Measurements from ENCODE around the gene KRTAP20-4. TPM values are rescaled to one million over a fixed set of nuclear protein-coding genes. Genes with fewer than 3 reads are reported as not detected.

The KRTAP20-4 gene
- total and polyA plus RNA-seq, 10 donors, result not detected

DNA sequence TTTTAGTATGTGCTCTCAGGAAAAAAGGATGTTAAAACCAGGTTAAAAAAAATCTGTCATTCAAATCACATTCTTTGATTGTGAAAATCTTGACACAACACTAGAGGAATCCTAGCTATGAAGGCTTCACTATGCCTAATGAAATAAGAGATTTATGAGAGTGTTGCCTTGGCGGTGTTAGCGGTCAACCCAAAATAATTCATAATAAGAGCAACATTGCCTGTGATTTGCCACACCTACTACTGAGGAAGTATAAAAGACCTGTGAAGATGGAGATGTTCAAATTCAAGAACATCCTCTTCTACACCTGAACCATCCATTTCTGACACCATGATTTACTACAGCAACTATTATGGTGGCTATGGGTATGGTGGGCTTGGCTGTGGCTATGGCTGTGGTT, 4.3 kb upstream of the KRTAP20-4 start, which contains the start of gene KRTAP20-1:
KRTAP20-1 (plus strand) TSS at position 301 of the 400 bp plus-strand sequence; CDS start at position 331, 30 bp downstream.
- DNase-seq, result no peak
- intact Hi-C loops (cut with DNase I; ENCODE audit: low total_unique reads), result no loop called here

DNA sequence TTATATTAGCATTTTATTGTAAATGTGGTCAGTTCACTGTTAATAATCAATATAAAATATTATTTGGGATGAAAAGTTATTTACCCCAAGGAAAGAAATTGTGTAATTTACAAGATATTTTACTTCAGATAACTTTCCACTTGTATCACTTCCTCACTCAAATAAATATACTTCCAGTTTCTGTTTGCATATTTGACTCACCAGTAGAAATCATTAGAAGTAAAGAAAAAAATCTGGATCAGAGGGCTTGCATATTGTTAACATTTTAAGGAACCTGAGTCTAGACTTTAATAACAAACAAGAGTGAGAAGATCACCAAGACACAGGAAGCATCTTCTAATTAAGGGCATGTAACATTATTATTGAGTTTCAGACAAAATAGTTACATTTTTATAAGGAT, 347 bp upstream of the KRTAP20-4 start:
- Histone ChIP-seq H3K27me3 (replicated peaks in 1 of 7) (no peaks in the 10 kb centered on the region), H3K36me3 (no peaks in the 10 kb centered on the region), H3K9me3 (peaks cover 0 to 19% (median 3%) of the 10 kb centered on the region in 8 donors), H3K4me3 (no peak overlapping the region), H3K27ac (no peak overlapping the region), H3K4me1 (no peaks in the 10 kb centered on the region)
- intact Hi-C loops (cut with DNase I; ENCODE audit: low total_unique reads), result no loop called here
- TF ChIP-seq POLR2AphosphoS5 (IDR thresholded peaks at IDR 0.05), result no peak
- no peak for TF ChIP-seq POLR2A (IDR thresholded peaks at IDR 0.05)
- TF ChIP-seq, protein P1, sequence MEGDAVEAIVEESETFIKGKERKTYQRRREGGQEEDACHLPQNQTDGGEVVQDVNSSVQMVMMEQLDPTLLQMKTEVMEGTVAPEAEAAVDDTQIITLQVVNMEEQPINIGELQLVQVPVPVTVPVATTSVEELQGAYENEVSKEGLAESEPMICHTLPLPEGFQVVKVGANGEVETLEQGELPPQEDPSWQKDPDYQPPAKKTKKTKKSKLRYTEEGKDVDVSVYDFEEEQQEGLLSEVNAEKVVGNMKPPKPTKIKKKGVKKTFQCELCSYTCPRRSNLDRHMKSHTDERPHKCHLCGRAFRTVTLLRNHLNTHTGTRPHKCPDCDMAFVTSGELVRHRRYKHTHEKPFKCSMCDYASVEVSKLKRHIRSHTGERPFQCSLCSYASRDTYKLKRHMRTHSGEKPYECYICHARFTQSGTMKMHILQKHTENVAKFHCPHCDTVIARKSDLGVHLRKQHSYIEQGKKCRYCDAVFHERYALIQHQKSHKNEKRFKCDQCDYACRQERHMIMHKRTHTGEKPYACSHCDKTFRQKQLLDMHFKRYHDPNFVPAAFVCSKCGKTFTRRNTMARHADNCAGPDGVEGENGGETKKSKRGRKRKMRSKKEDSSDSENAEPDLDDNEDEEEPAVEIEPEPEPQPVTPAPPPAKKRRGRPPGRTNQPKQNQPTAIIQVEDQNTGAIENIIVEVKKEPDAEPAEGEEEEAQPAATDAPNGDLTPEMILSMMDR (IDR thresholded peaks at IDR 0.05 in 8 of 11, conservative IDR thresholded peaks at IDR 0.05 in 3 of 11), result no peak
- DNase-seq, result no peak

More for the DNA sequence above, 4.3 kb upstream of the KRTAP20-4 start, which contains the start of gene KRTAP20-1:
- no peak within 1 kb of the TSS for H3K27ac ChIP-seq
- H3K36me3 ChIP-seq, result no peaks in the 10 kb centered on the region
- 89 to 99% (median 94%) methylated on average over 2 of the region's 2 CpGs for WGBS, 5 donors
- no peaks in the 10 kb centered on the region for H3K27me3 ChIP-seq (replicated peaks in 1 of 7)
- peaks cover 0 to 2% (median 0%) of the 10 kb centered on the region in 8 donors for H3K9me3 ChIP-seq
- H3K4me1 ChIP-seq, result no peaks in the 10 kb centered on the region
- TF ChIP-seq POLR2AphosphoS5 (IDR thresholded peaks at IDR 0.05) (no peak), POLR2A (IDR thresholded peaks at IDR 0.05) (no peak)
- TF ChIP-seq, protein P1 (IDR thresholded peaks at IDR 0.05 in 8 of 11, conservative IDR thresholded peaks at IDR 0.05 in 3 of 11), result no peak
- no peak within 1 kb of the TSS for H3K4me3 ChIP-seq

DNA sequence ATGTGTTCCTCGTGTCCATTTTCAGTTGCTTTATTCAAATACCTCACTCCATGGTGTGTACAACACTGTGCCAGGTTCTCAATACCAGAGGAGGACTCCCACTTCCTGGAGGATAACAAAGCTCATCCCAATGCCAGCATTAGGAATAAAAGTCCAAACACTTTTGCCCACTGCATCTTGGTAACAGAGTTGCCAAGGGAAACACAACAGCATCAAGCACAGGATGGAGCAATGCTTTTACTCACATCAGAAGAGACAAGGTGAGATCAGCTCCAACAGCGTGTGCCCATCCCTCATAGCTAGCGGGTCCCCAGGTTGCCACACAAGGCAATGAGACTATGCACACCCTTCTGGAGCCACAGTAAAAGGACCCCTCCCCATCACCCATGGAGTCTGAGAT, 2.9 kb downstream of the KRTAP20-4 start:
- Histone ChIP-seq H3K9me3 (peaks cover 0 to 32% (median 10%) of the 10 kb centered on the region in 8 donors), H3K36me3 (no peaks in the 10 kb centered on the region), H3K4me1 (no peaks in the 10 kb centered on the region), H3K27me3 (replicated peaks in 1 of 7) (no peaks in the 10 kb centered on the region), H3K4me3 (no peak overlapping the region), H3K27ac (no peak overlapping the region)
- 73 to 93% (median 87%) methylated on average over 3 of the region's 3 CpGs for WGBS, 5 donors
- TF ChIP-seq POLR2AphosphoS5 (IDR thresholded peaks at IDR 0.05) (no peak), POLR2A (IDR thresholded peaks at IDR 0.05) (no peak)
- TF ChIP-seq, protein P1 (IDR thresholded peaks at IDR 0.05 in 8 of 11, conservative IDR thresholded peaks at IDR 0.05 in 3 of 11), result no peak
- intact Hi-C loops (cut with DNase I; ENCODE audit: low total_unique reads), result no loop called here
- DNase-seq, result no peak

DNA sequence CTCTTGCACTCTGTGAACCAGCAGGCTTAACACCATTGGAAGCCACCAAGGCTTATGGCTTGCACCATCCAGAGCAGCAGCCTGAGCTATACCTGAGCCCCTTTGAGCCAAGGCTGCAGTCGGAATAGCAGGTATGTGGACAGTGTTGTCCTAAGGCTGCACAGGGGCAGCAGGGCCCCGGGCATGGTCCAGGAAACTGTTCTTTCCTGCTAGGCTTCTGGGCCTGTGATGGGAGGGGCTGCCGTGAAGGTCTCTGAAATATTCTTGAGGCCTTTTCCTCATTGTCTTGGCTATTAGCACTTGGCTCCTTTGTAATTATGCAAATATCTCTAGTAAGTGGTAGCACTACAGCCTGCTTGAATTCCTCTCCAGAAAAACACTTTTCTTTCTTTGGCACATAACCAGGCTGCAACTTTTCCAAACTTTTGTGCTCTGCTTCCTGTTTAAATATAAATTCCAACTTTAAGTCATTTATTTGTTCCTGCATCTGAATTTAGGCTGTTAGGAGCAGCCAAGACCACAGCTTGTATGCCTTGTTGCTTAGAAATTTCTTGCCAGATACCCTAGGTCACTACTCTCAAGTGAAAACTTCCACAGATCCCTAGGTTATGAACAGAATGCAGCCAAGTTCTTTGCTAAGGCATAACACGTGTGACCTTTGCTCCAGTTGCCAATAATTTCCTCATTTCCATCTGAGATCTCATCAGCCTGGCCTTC, 5.2 kb downstream of the KRTAP20-4 start:
- Histone ChIP-seq H3K9me3 (peaks cover 0 to 36% (median 10%) of the 10 kb centered on the region in 8 donors), H3K4me1 (no peaks in the 10 kb centered on the region), H3K27ac (no peak overlapping the region), H3K36me3 (no peaks in the 10 kb centered on the region), H3K27me3 (replicated peaks in 1 of 7) (no peaks in the 10 kb centered on the region), H3K4me3 (no peak overlapping the region)
- TF ChIP-seq POLR2A (IDR thresholded peaks at IDR 0.05) (no peak), POLR2AphosphoS5 (IDR thresholded peaks at IDR 0.05) (no peak)
- TF ChIP-seq, protein P1 (IDR thresholded peaks at IDR 0.05 in 8 of 11, conservative IDR thresholded peaks at IDR 0.05 in 3 of 11), result no peak
- intact Hi-C loops (cut with DNase I; ENCODE audit: low total_unique reads), result no loop called here
- WGBS, 5 donors, result 42 to 77% (median 62%) methylated on average over 3 to 4 of the region's 4 CpGs
- DNase-seq, result no peak
